ENCODE results near the gene PSEN1. TPM values are rescaled to one million over a fixed set of nuclear protein-coding genes. Genes with fewer than 3 reads are reported as not detected.

The PSEN1 gene
- total RNA-seq = 10 to 100 TPM; 20.5 to 22.3 TPM

DNA sequence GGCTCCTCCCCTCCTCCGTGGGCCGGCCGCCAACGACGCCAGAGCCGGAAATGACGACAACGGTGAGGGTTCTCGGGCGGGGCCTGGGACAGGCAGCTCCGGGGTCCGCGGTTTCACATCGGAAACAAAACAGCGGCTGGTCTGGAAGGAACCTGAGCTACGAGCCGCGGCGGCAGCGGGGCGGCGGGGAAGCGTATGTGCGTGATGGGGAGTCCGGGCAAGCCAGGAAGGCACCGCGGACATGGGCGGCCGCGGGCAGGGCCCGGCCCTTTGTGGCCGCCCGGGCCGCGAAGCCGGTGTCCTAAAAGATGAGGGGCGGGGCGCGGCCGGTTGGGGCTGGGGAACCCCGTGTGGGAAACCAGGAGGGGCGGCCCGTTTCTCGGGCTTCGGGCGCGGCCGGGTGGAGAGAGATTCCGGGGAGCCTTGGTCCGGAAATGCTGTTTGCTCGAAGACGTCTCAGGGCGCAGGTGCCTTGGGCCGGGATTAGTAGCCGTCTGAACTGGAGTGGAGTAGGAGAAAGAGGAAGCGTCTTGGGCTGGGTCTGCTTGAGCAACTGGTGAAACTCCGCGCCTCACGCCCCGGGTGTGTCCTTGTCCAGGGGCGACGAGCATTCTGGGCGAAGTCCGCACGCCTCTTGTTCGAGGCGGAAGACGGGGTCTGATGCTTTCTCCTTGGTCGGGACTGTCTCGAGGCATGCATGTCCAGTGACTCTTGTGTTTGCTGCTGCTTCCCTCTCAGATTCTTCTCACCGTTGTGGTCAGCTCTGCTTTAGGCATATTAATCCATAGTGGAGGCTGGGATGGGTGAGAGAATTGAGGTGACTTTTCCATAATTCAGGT, at the start of gene PSEN1:
Gene PSEN1 (plus strand): TSS at position 121 of the 839 bp plus-strand sequence. CDS start 11,513 bp downstream, outside the sequence.
- peak; percentile 97 for DNase-seq (ENCODE audit: low spot score)
- Histone ChIP-seq H3K4me1 (peaks cover 0 to 15% of the 10 kb centered on the region in 2 donors), H3K4me3 (peak within 1 kb of the TSS; percentile 94 to 99), H3K27ac (peak within 1 kb of the TSS; percentile 95 to 97), H3K9me3 (no peaks in the 10 kb centered on the region), H3K36me3 (no peaks in the 10 kb centered on the region), H3K27me3 (no peaks in the 10 kb centered on the region)
- TF ChIP-seq CTCF (IDR thresholded peaks at IDR 0.05) = no peak

DNA sequence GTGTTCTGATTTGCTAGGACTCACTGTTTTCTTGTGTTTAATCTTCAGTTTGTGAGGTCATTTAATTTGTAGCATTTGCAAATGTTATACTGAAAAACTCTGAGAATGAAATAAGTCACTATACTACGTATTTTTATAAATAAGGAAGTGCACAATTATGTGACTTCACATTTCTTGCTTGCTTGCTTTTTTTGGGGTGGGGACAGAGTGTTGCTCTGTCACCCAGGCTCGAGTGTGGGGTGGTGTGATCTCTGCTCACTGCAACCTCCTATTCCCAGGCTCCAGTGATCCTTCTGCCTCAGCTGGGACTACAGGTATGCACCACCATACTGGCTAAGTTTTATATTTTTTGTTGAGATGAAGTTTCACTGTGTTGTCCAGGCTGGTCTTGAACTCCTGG, 45.3 kb upstream of the PSEN1 start:
- Histone ChIP-seq H3K27me3 (no peaks in the 10 kb centered on the region), H3K36me3 (peaks cover 41% of the 10 kb centered on the region), H3K9me3 (no peaks in the 10 kb centered on the region), H3K27ac (no peak overlapping the region), H3K4me1 (no peaks in the 10 kb centered on the region), H3K4me3 (no peak overlapping the region)
- DNase-seq (ENCODE audit: low spot score) = no peak
- TF ChIP-seq CTCF (IDR thresholded peaks at IDR 0.05) = no peak

- Histone ChIP-seq H3K36me3 (peaks cover 40% of the 10 kb centered on the region), H3K9me3 (no peaks in the 10 kb centered on the region), H3K4me3 (no peak overlapping the region), H3K27ac (no peak overlapping the region), H3K27me3 (no peaks in the 10 kb centered on the region), H3K4me1 (no peaks in the 10 kb centered on the region)
- TF ChIP-seq CTCF (IDR thresholded peaks at IDR 0.05) = no peak
- no peak for DNase-seq (ENCODE audit: low spot score)
Measured at GRCh38 chr14:73097421-73097820, 38.9 kb upstream of the PSEN1 start.

DNA sequence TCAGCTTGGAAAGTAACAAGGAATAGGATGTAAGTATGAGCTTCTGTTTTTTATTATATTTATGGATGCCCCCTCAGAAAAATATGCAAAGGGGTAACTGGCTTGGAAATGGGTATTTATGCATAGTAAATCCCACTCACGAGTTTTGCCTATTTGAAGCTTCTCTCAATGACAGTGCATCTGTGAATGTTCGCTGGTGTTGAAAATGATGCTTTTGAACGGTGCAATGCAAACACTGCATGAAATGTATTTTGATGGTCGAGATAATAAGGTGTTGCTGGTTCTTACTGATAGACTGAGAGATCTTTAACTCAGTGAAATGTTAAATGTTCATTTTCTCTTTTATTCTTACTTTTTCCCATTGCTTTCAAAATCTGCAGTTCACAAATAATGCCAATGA, 36.0 kb upstream of the PSEN1 start:
- Histone ChIP-seq H3K4me1 (no peaks in the 10 kb centered on the region), H3K9me3 (no peaks in the 10 kb centered on the region), H3K36me3 (peaks cover 64% of the 10 kb centered on the region), H3K4me3 (no peak overlapping the region), H3K27ac (no peak overlapping the region), H3K27me3 (no peaks in the 10 kb centered on the region)
- DNase-seq (ENCODE audit: low spot score) = no peak
- no peak for TF ChIP-seq CTCF (IDR thresholded peaks at IDR 0.05)

- Histone ChIP-seq H3K9me3 (no peaks in the 10 kb centered on the region), H3K27ac (no peak overlapping the region), H3K27me3 (no peaks in the 10 kb centered on the region), H3K36me3 (peaks cover 80% of the 10 kb centered on the region), H3K4me3 (no peak overlapping the region), H3K4me1 (no peaks in the 10 kb centered on the region)
- DNase-seq (ENCODE audit: low spot score) = no peak
- no peak for TF ChIP-seq CTCF (IDR thresholded peaks at IDR 0.05)
Measured at GRCh38 chr14:73102806-73103497, 33.4 kb upstream of the PSEN1 start.

All from right atrium auricular region (tissue), 2 donors.